IMR-90 (cell line): ENCODE data around the gene S100A8. TPM values are rescaled to one million over a fixed set of nuclear protein-coding genes. Genes with fewer than 3 reads are reported as not detected.

Experiments used
- ATAC-seq: fragments of 200-7000 bp; cut with Tn5 transposase; 2 replicates; pipeline ENCODE4 v1.9.1; 2020; ENCODE audit warnings: low read depth, mild to moderate bottlenecking, moderate library complexity
- BruUV-seq: library from RNA; stranded (reverse); fragments of 400-500 nt; replicated peaks from 2 replicates; lab custom pipeline; 2021; lab: Mats Ljungman, UMichigan
- CTCF ChIA-PET: fragments of 300-600 bp; formaldehyde crosslinking; extraction: SDS; loops from one replicate; lab custom pipeline; 2021; ENCODE audit warnings: antibody characterized with exemption; lab: Yijun Ruan, JAX
- POLR2A ChIA-PET: fragments of 300-600 bp; sonication (Branson Sonifier 250); formaldehyde crosslinking; loops from one replicate; lab custom pipeline; 2022; ENCODE audit warnings: antibody characterized with exemption; ENCODE audit not compliant: unreplicated experiment; lab: Charles Lee
- DNase-seq: peaks from one replicate; pipeline ENCODE4 v3.0.0; 2013
- H2AFZ ChIP-seq: replicated peaks from 2 replicates; pipeline ENCODE3; 2013; ENCODE audit warnings: low read length, mild to moderate bottlenecking; ENCODE audit not compliant: poor library complexity
- H2AK5ac ChIP-seq: 2 replicates; pipeline ENCODE4 v1.6.1; 2013; ENCODE audit warnings: low read depth, low read length, inconsistent platforms
- H2AK9ac ChIP-seq: replicated peaks from 2 replicates; pipeline ENCODE3; 2013; ENCODE audit warnings: mild to moderate bottlenecking, low read depth, low read length, moderate library complexity; ENCODE audit not compliant: poor library complexity
- H2BK120ac ChIP-seq: 2 replicates; pipeline ENCODE4 v1.6.1; 2013; ENCODE audit warnings: low read depth, low read length, inconsistent platforms
- H2BK15ac ChIP-seq: 3 replicates; pipeline ENCODE4 v1.6.1; 2013; ENCODE audit warnings: low read depth, low read length, inconsistent platforms
- H2BK20ac ChIP-seq: 2 replicates; pipeline ENCODE4 v1.6.1; 2013; ENCODE audit warnings: low read depth, mild to moderate bottlenecking, inconsistent platforms, low read length, moderate library complexity
- H2BK5ac ChIP-seq: 2 replicates; pipeline ENCODE4 v1.6.1; 2013; ENCODE audit warnings: mild to moderate bottlenecking, low read depth, low read length, inconsistent platforms; ENCODE audit not compliant: poor library complexity, severe bottlenecking
- H3K14ac ChIP-seq: replicated peaks from 2 replicates; pipeline ENCODE4 v1.6.1; 2013; ENCODE audit warnings: low read depth, low read length, inconsistent platforms
- H3K18ac ChIP-seq: 2 replicates; pipeline ENCODE4 v1.6.1; 2013; ENCODE audit warnings: low read depth, low read length, control low read depth
- H3K23ac ChIP-seq: 2 replicates; pipeline ENCODE4 v1.6.1; 2013; ENCODE audit warnings: low read depth, low read length, inconsistent platforms
- H3K27ac ChIP-seq: 2 replicates; pipeline ENCODE4 v1.5.1; 2013; ENCODE audit warnings: mild to moderate bottlenecking, control low read depth, low read length; ENCODE audit not compliant: insufficient read depth
- H3K27me3 ChIP-seq: 2 replicates; pipeline ENCODE4 v1.6.1; 2013; ENCODE audit warnings: low read length; ENCODE audit not compliant: control insufficient read depth, insufficient read depth
- H3K36me3 ChIP-seq: 2 replicates; pipeline ENCODE4 v1.6.1; 2013; ENCODE audit warnings: low read length, mixed read lengths; ENCODE audit not compliant: control insufficient read depth, insufficient read depth
- H3K4ac ChIP-seq: 2 replicates; pipeline ENCODE4 v1.6.1; 2013; ENCODE audit warnings: low read depth, low read length, inconsistent platforms
- H3K4me1 ChIP-seq: 2 replicates; pipeline ENCODE4 v1.6.1; 2013; ENCODE audit warnings: low read length, mixed read lengths; ENCODE audit not compliant: control insufficient read depth, insufficient read depth
- H3K4me2 ChIP-seq: 2 replicates; pipeline ENCODE4 v1.6.1; 2013; ENCODE audit warnings: low read depth, mild to moderate bottlenecking, control low read depth, low read length, moderate library complexity
- H3K4me3 ChIP-seq: 2 replicates; pipeline ENCODE4 v1.5.1; 2013; ENCODE audit warnings: low read depth, mild to moderate bottlenecking, control low read depth, low read length, moderate library complexity; ENCODE audit not compliant: insufficient read depth
- H3K56ac ChIP-seq: 2 replicates; pipeline ENCODE4 v1.6.1; 2013; ENCODE audit warnings: low read length, inconsistent platforms; ENCODE audit not compliant: insufficient read depth; ENCODE audit errors: extremely low read depth
- H3K79me1 ChIP-seq, 2 experiments: 2 replicates each; pipeline ENCODE4 v1.6.1; 2013; ENCODE audit warnings: low read length in 2 of 2, inconsistent platforms in 1 of 2, low read depth in 1 of 2
- H3K9ac ChIP-seq: 2 replicates; pipeline ENCODE4 v1.6.1; 2013; ENCODE audit warnings: low read depth, low read length, control low read depth
- H3K9me1 ChIP-seq: 2 replicates; pipeline ENCODE4 v1.6.1; 2013; ENCODE audit warnings: low read length, inconsistent platforms; ENCODE audit not compliant: insufficient read depth
- H3K9me3 ChIP-seq: 2 replicates; pipeline ENCODE4 v1.6.1; 2013; ENCODE audit warnings: low read length; ENCODE audit not compliant: control insufficient read depth, insufficient read depth
- H4K20me1 ChIP-seq: 2 replicates; pipeline ENCODE4 v1.6.1; 2013; ENCODE audit warnings: low read length, inconsistent platforms; ENCODE audit not compliant: insufficient read depth
- H4K5ac ChIP-seq: 2 replicates; pipeline ENCODE4 v1.6.1; 2013; ENCODE audit warnings: mild to moderate bottlenecking, low read depth, low read length, control low read depth
- H4K8ac ChIP-seq, 2 experiments: 2 replicates each; pipeline ENCODE4 v1.6.1; 2013; ENCODE audit warnings: low read depth in 2 of 2, low read length in 2 of 2, control low read depth in 1 of 2, inconsistent platforms in 1 of 2
- H4K91ac ChIP-seq: 2 replicates; pipeline ENCODE4 v1.6.1; 2013; ENCODE audit warnings: low read depth, low read length, inconsistent platforms; ENCODE audit not compliant: insufficient read depth
- BHLHE40 ChIP-seq: fragments of 150-350 bp; IDR thresholded peaks from 2 replicates; pipeline ENCODE4 v1.6.1; 2016; ENCODE audit warnings: mild to moderate bottlenecking, low read depth, low read length
- CEBPB ChIP-seq: IDR thresholded peaks from 2 replicates; pipeline ENCODE4 v1.6.1; 2012; ENCODE audit warnings: low read depth, low read length, improper control_type of control experiment
- CHD1 ChIP-seq: IDR thresholded peaks from 2 replicates; pipeline ENCODE4 v1.6.1; 2012; ENCODE audit warnings: low read depth, low read length, improper control_type of control experiment
- CTCF ChIP-seq: conservative IDR thresholded peaks from 2 replicates; pipeline ENCODE4 v1.5.1; 2012; ENCODE audit warnings: mild to moderate bottlenecking, low read depth, low read length, improper control_type of control experiment
- ELK1 ChIP-seq: fragments of 150-350 bp; IDR thresholded peaks from 2 replicates; pipeline ENCODE4 v1.6.1; 2016; ENCODE audit warnings: low read depth, mild to moderate bottlenecking, low read length, moderate library complexity, borderline replicate concordance
- FOS ChIP-seq: fragments of 150-350 bp; IDR thresholded peaks from 2 replicates; pipeline ENCODE4 v1.6.1; 2016; ENCODE audit warnings: low read depth, low read length
- MAZ ChIP-seq: IDR thresholded peaks from 2 replicates; pipeline ENCODE4 v1.6.1; 2012; ENCODE audit warnings: low read depth, mild to moderate bottlenecking, low read length, improper control_type of control experiment, moderate library complexity, borderline replicate concordance
- MXI1 ChIP-seq: IDR thresholded peaks from 2 replicates; pipeline ENCODE4 v1.6.1; 2012; ENCODE audit warnings: low read depth, mild to moderate bottlenecking, low read length, moderate library complexity, borderline replicate concordance
- NFE2L2 ChIP-seq: fragments of 150-350 bp; IDR thresholded peaks from 2 replicates; pipeline ENCODE4 v1.6.1; 2016; ENCODE audit warnings: low read depth, mild to moderate bottlenecking, low read length
- POLR2A ChIP-seq: IDR thresholded peaks from 2 replicates; pipeline ENCODE4 v1.6.1; 2012; ENCODE audit warnings: mild to moderate bottlenecking, low read depth, low read length
- RAD21 ChIP-seq: IDR thresholded peaks from 2 replicates; pipeline ENCODE4 v1.6.1; 2012; ENCODE audit warnings: low read length, improper control_type of control experiment
- RCOR1 ChIP-seq: IDR thresholded peaks from 2 replicates; pipeline ENCODE4 v1.6.1; 2012; ENCODE audit warnings: mild to moderate bottlenecking, low read length, improper control_type of control experiment; ENCODE audit not compliant: insufficient replicate concordance
- RFX5 ChIP-seq: IDR thresholded peaks from 2 replicates; pipeline ENCODE4 v1.8.0; 2012; ENCODE audit warnings: low read depth, mild to moderate bottlenecking, low read length, moderate library complexity
- SMC3 ChIP-seq: fragments of 150-350 bp; IDR thresholded peaks from 2 replicates; pipeline ENCODE4 v1.6.1; 2016; ENCODE audit warnings: low read depth, mild to moderate bottlenecking, antibody characterized with exemption, low read length, moderate library complexity
- USF2 ChIP-seq: fragments of 150-350 bp; IDR thresholded peaks from 2 replicates; pipeline ENCODE4 v1.6.1; 2017; ENCODE audit warnings: mild to moderate bottlenecking, antibody characterized with exemption, low read length, low read depth
- WGBS, 2 experiments: methylation state at CpG; one replicate each; pipeline versions ENCODE4 v1.1.5 to v1.1.7; 2013; ENCODE audit warnings: missing lambda C conversion rate in 2 of 2; ENCODE audit not compliant: insufficient read length in 1 of 2; ENCODE audit errors: extremely low coverage in 2 of 2; 5-methylcytosine and 5-hydroxymethylcytosine counted together
- dilution Hi-C: fragments of 300-500 bp; cut with HindIII; formaldehyde crosslinking; loops from one replicate; pipeline ENCODE4 v1.14.3; 2018; ENCODE audit warnings: low sequenced_read_pairs; ENCODE audit not compliant: unreplicated experiment
- in situ Hi-C: fragments of 300-500 bp; cut with MboI; formaldehyde crosslinking; loops from 3 replicates; pipeline ENCODE4 v1.14.3; 2019; ENCODE audit warnings: low sequenced_read_pairs, inconsistent platforms, mixed read lengths
- intact Hi-C: fragments of 100-400 bp; cut with micrococcal nuclease; formaldehyde crosslinking; loops from 2 replicates; pipeline ENCODE4 v1.10.0; 2022
- polyA plus RNA-seq, 3 experiments: library from polyadenylated mRNA; depleted of rRNA; stranded (reverse); fragments of >200 nt; gene quantifications; 2 replicates each; pipeline ENCODE4 v1.2.3, GENCODE V29; 2012; ENCODE audit warnings: low replicate concordance in 1 of 3
- total RNA-seq: library from RNA; depleted of rRNA; stranded (reverse); fragments of >200 nt; gene quantifications from 2 replicates; pipeline ENCODE4 v1.2.3, GENCODE V29; 2012

Gene S100A8
- total and polyA plus RNA-seq, 2 of the 4 experiments (the other 2 are of a cell fraction): not detected

- Histone ChIP-seq H3K36me3 (no peaks in the 10 kb centered on the region), H3K23ac (no peak within 1 kb of the TSS), H2AK9ac (peak within 1 kb of the TSS; percentile 29), H3K27ac (no peak within 1 kb of the TSS), H2BK20ac (no peak within 1 kb of the TSS), H3K4me3 (no peak within 1 kb of the TSS), H3K9me1 (no peaks in the 10 kb centered on the region), H3K9ac (no peak within 1 kb of the TSS), H4K8ac (no peak within 1 kb of the TSS), H2BK5ac (no peak within 1 kb of the TSS), H4K20me1 (no peaks in the 10 kb centered on the region), H4K5ac (no peak within 1 kb of the TSS), H3K9me3 (no peaks in the 10 kb centered on the region), H3K4ac (no peak within 1 kb of the TSS), H2BK15ac (no peak within 1 kb of the TSS), H3K4me1 (no peaks in the 10 kb centered on the region), H3K27me3 (peaks cover 4% of the 10 kb centered on the region; the same call in 1 of the 2 replicates), H2AK5ac (no peak within 1 kb of the TSS), H3K4me2 (no peak within 1 kb of the TSS), H2AFZ (no peak within 1 kb of the TSS), H2BK120ac (no peak within 1 kb of the TSS), H3K18ac (no peak within 1 kb of the TSS), H4K91ac (no peak within 1 kb of the TSS), H3K14ac (no peak within 1 kb of the TSS), H3K79me1 (no peaks in the 10 kb centered on the region), H3K56ac (no peak within 1 kb of the TSS)
- DNase-seq: no peak
- ChIA-PET POLR2A (interaction anchor here (0.5 kb wide), 1 partner anchor 1356 kb away, joined by 4 read pairs; no protein-coding TSS in a partner anchor), CTCF (no interaction called here)
- intact Hi-C loops (no loop called here), dilution Hi-C loops (no loop called here), in situ Hi-C loops (no loop called here)
- 0 out of 2 replicates have a peak, but pooled peaks have one; percentile 24 for ATAC-seq
- WGBS, 2 experiments: 42% methylated on average over 4 of the region's 10 CpGs; no CpG with 5 or more reads in 1 of the 2 experiments
- BruUV-seq: no TSS peak
- TF ChIP-seq RAD21 (no peak), CEBPB (no peak), RFX5 (no peak), BHLHE40 (no peak), FOS (no peak), CHD1 (no peak), SMC3 (no peak), RCOR1 (no peak), MAZ (no peak), ELK1 (no peak), POLR2A (no peak), MXI1 (no peak), CTCF (no peak), NFE2L2 (no peak), USF2 (no peak)
These were observed 42.1 kb downstream of the S100A8 start, which contains the start of gene PGLYRP4 for GRCh38 chr1:153348511-153349362. PGLYRP4 (minus strand) TSS chr1:153348841; CDS start chr1:153347932, 909 bp downstream.
